CD1c-positive myeloid dendritic cell (primary cell): ENCODE results near the gene NDST1.

Experiments
- DNase-seq: peaks from one replicate; pipeline ENCODE4 v3.0.0-alpha.2; 2016; ENCODE audit errors: extremely low spot score

Gene NDST1

GRCh38 chr5:150587856-150588595 lies 80.1 kb downstream of the NDST1 start:
- DNase-seq = no peak

GRCh38 chr5:150588596-150588890 lies 80.6 kb downstream of the NDST1 start:
- no peak for DNase-seq

GRCh38 chr5:150589862-150590601 lies 82.1 kb downstream of the NDST1 start:
- DNase-seq = no peak

GRCh38 chr5:150590979-150591695 lies 83.2 kb downstream of the NDST1 start:
- no peak for DNase-seq

- no peak for DNase-seq
Observed at GRCh38 chr5:150593593-150593992, 85.7 kb downstream of the NDST1 start.

- DNase-seq = no peak
Observed at GRCh38 chr5:150593996-150594395, 86.1 kb downstream of the NDST1 start.

GRCh38 chr5:150595466-150596031 lies 87.6 kb downstream of the NDST1 start:
- no peak for DNase-seq

GRCh38 chr5:150596313-150596712 lies 88.4 kb downstream of the NDST1 start:
- no peak for DNase-seq

- peak; percentile 5 for DNase-seq
Observed at GRCh38 chr5:150596826-150597225, 88.9 kb downstream of the NDST1 start.

GRCh38 chr5:150598006-150598405 lies 90.1 kb downstream of the NDST1 start:
- DNase-seq = no peak

- DNase-seq = no peak
Observed at GRCh38 chr5:150598821-150599273, 90.9 kb downstream of the NDST1 start.

- no peak for DNase-seq
Observed at GRCh38 chr5:150599281-150599680, 91.3 kb downstream of the NDST1 start.

- no peak for DNase-seq
Observed at GRCh38 chr5:150599917-150600511, 92.1 kb downstream of the NDST1 start.

GRCh38 chr5:150600616-150601490 lies 92.9 kb downstream of the NDST1 start:
- no peak for DNase-seq

- DNase-seq = no peak
Observed at GRCh38 chr5:150601491-150602345, 93.8 kb downstream of the NDST1 start.

- no peak for DNase-seq
Observed at GRCh38 chr5:150603052-150603451, 95.1 kb downstream of the NDST1 start.

- DNase-seq = no peak
Observed at GRCh38 chr5:150603491-150603890, 95.6 kb downstream of the NDST1 start.

GRCh38 chr5:150604010-150604409 lies 96.1 kb downstream of the NDST1 start:
- no peak for DNase-seq

- DNase-seq = no peak
Observed at GRCh38 chr5:150604894-150605440, 97.0 kb downstream of the NDST1 start.

GRCh38 chr5:150605546-150605945 lies 97.6 kb downstream of the NDST1 start:
- DNase-seq = no peak
